NCI-H2081 treated with DMSO at 0.1 percent for 48 hours (cell line): ENCODE measurements around the gene ZNF619.
A peak's percentile ranks its signal among the peaks of the same experiment; 100 is the strongest.
"Not testable (repeated sequence)": the region's sequence is repeated elsewhere in the genome, so short reads cannot be mapped to it uniquely, and the experiment has no call there.

Source experiments
- DNase-seq: peaks from one replicate; lab custom pipeline; 2025; lab: John Stamatoyannopoulos, UW

ZNF619 gene

DNA sequence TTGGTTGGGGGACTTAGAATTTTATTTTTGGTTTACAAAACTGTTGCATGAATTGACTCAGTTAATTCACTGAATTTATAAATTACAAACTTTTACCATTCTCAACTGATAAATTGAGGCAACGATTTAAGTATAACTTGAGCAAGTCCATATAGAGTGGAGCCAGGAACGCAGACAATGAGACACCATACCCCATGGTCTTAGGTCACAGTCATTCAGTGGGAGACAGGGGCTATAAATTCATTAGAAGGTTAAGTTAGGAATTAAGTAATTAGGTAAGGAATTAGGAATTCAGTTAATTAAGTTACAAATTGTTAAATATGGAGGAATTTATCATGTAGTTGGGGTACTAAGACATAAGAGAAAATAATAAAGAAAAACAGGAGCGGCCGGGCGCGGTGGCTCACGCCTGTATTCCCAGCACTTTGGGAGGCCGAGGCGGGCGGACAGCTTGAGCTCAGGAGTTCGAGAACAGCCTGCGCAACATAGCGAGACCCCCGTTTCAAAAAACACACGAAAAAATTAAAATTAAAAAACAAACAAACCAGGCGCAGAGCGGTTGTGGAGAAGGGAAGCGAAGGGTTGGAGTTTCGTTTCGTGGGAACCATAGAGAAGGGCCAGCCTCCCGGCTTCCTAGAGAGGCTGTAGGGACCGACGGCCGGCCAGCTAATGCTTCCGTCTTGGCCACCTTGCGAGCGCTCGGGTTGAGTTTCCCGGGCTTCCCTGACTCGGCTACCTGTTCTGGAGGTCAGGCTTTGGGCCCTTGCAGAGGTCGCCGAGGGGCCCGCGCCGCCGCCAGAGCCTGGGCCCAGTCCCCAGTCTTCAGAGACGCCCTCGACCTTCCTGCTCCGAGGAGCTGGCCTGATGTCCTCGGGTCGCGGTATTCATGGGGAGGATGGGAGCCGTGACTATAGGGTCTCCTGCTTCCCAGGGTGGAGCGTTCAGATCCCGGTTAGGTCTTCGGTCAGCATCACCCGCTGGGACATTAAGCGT, at the start of gene ZNF619:
ZNF619 (plus strand) TSS at position 645 of the 993 bp plus-strand sequence. CDS start 858 bp downstream, outside the sequence.
- no peak for DNase-seq

DNA sequence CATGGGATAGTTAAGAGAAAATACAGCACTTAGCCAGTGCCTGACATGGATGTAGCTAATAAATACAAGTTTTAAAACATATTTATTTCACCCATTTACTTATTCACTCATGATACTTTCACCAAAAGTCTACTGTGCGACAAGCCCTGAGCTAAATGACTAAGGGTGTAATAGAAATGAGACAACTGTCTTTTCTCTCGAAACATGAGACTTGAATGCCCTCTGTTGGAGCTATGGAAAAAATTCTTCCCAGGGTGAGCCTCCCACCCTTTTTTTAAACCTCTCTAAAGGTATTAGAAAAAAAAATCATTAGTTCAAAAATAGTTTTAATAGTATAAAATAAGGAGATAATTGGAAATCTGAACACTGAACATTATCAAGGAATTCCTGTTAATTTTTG, 44.1 kb upstream of the ZNF619 start:
- no peak for DNase-seq

DNA sequence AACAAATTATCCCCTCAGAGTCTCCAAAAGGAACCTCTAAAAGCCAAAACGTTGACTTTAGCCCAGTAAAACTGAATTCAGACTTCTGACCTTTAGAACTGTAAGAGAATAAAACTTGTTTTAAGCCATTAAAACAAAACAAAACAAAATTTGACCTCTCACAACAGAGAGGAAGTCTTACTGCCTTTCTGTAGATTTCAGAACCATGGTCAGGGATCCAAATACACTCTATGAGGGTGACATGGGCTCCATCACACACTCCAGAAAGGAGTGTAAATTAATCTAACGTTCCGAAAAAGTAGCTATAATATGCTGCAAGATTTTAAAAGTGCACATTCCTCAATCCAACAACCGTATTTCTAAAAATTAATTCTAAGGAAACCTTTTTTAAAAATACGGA, 39.0 kb upstream of the ZNF619 start:
- DNase-seq: no peak

DNA sequence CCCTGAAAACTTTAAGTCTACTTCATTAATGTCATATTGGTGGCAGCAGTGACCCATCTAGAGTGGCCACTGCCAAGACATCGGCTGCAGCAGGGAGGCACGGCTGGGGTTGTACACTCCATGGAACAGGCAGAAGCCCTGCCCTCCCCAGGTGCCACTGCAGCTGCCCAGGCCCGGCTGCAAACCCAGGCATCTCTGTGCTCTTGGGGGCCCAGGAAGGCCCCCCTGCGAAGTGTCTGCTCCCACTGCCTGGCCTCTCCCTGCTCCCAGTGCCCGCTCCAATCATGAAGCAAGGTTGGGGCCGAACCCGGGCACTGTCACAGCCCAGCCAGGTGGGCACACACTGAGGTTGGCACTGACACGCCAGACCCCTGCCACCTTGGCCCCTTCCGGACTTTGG, 31.9 kb upstream of the ZNF619 start:
- DNase-seq: no peak

DNA sequence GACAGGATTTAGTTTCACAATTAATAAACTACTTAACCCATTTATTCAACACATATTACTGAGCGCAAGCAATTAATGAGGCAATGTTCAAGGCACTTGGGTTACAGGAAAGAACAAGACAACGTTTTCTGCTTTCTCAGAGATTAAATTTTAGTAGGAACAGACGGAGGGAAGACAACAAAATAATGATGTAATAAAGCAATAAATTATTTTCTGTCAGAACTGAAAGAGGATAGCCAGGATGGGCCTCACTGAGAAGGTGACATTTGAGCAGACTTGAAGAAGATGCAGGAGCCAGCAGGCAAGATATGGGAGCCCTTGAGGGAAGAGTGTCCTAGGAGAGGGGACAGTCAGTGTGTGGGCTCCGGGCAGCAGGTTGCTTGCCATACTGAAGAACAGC, 31.0 kb upstream of the ZNF619 start:
- DNase-seq: no peak

DNA sequence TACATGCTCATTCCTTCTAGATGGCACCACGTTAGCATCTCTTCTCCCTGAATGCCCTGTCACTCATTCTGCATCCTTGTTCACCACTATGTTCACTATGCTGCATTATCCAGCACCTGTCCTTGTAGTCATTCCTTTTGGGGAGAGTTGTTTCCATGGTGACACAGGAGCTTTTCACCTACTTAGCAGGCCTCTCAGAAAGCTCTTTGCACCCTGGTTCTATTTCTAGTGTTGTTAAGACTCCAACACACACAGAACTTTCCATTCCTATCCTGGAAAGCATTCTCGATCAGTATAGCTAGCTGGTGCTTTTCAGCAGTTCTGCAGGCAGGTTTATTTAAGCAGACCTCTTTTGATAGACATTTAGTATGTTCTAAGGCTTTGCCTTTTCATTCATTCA, 26.5 kb upstream of the ZNF619 start:
- no peak for DNase-seq

DNA sequence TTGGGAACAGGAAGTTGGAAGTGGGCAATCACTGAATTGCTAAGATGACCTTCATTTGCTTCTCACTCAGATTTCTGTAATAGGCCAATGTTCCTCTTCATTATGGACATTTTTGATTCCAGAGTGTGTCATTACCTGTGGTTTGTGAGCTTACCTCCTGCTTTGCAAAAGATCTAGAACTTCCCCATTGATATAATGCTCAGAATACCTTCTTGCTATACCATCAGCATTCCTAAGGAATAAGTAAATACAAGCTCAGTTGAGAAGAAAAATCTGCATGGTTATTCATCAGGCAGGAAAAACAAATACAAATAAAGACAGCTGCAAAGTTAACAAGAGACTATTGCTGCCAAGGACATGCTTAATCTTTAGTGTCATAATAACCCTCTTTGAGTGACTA, 25.4 kb upstream of the ZNF619 start:
- no peak for DNase-seq

DNA sequence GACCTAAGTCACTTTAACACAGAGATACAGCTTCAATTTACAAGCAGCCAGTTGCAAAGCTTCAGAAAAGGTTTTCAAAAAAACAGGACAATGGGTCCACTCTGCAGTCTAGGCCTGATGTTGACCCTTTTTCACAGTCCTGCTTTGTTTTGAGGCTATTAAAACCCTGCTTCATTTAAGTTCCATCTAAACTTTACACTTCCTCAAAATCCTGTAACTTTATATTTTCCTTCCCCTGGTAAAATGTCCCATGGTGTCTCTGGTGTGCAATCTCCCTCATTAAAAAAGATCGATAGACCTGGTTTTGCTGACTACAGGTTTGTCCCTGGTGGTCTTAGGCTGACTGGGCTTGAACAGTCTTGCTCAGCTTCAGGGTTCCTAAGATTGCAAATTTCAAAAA, 24.9 kb upstream of the ZNF619 start:
- DNase-seq: no peak

DNA sequence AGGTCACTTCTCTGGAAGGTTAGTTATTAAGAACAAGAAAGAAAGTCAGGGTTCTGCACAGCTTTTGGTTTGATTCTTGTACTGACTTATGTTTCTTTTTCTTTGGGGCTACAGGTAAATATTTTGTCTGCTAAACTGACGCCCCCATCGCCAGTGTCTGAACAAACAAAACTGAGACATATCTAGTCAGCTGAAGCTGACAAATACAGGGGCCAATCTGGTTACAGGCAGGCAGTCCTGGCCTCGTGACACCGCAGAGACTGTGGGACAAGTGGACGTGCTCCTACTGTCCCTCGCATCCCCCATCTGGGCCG, 24.4 kb upstream of the ZNF619 start:
- no peak for DNase-seq

DNA sequence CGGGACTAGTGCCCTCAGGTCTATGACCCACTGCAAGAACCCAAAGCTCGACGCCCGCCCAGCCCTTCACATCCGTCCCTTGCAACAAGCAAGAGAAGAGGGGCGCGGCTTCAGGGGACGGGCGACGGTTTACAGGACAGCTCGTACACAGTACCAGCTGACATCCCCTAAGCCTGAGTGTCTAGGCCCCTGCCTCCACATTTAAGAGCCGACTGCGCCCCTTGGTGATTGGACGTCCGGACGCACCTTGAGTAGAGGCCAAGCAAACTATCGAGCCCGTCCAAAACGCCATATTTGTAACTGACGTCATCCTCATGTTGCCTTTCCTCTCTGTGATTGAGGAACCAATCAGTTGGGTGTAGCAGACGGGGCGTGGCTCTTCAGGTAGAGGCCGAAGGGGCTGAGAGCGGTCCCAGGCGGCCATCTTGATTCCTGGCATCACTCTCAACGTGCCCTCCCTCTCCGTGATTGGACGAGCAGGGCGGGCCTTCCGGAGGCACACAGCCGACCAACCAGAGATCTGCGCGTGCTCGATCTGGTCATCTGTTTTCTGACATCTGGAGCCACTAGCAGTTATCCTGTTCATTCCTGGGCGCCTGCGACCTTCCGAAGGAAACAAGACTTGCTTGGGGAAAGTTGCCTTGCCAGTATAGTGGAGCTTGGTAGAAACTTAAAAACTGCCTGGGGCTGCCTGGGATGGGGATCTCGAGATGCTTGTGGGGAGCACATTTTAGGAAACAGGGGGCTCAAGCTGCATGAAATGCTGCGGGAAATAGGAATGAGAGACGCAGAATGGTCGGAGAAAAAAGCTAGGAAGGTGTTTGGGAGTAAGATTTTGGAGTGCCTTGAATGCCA, 23.8 kb upstream of the ZNF619 start:
- peak; percentile 57 for DNase-seq

DNA sequence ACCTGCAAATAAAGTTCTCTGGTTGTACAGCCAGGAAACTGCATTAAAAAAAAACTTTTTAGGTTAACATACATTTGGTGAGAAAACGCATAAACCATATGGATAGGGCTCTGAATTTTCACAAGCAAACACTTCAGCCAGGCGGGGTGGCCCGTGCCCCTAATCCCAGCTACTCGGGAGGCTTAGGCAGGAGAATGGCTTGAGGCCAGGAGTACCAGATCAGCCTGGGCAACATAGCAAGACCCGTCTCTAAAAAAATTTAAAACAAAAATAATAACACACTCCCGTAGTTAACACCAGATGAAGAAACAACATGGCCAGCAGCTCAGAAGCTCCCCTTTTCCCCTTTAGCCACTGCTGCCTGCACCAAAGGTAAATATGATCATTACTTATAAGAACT, 23.0 kb upstream of the ZNF619 start:
- no peak for DNase-seq

DNA sequence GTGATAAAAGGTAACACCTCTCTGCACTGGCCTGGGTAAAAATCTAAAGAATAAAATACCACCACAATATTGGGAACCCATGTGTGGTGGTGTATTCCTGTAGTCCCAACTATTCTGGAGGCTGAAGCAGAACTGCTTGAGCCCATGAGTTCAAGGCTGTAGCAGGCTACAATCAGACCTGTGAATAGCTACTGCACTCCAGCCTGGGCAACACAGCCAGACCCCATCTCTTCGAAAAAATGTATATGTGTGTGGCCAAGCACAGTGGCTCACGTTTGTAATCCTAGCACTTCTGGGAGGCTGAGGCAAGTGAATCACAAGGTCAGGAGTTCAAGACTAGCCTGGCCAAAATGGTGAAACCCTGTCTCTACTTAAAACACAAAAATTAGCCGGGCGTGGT, 21.6 kb upstream of the ZNF619 start:
- DNase-seq: no peak

DNA sequence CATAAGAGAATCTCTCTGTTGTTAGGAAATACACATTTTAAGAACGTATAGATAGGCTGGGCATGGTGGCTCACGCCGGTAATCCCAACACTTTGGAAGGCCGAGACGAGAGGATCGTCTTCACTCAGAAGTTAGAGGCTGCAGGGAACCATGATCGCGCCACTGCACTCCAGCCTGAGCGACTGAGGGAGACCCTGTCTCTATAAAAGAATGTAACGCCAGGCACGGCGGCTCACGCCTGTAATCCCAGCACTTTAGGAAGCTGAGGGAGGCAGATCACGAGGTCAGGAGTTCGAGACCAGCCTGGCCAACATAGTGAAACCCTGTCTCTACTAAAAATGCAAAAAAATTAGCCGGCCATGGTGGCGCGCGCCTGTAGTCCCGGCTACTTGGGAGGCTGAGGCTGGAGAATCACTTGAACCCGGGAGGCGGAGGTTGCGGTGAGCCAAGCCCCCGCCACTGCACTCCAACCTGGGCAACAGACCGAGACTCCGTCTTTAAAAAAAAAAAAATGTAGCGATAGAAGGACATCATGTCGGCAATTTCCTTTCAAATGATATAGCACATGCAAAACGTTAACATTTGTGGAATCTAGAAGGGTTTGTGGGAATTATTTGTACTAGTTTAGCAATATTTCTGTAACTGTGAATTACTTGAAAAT, 20.5 kb upstream of the ZNF619 start:
- no peak for DNase-seq

DNA sequence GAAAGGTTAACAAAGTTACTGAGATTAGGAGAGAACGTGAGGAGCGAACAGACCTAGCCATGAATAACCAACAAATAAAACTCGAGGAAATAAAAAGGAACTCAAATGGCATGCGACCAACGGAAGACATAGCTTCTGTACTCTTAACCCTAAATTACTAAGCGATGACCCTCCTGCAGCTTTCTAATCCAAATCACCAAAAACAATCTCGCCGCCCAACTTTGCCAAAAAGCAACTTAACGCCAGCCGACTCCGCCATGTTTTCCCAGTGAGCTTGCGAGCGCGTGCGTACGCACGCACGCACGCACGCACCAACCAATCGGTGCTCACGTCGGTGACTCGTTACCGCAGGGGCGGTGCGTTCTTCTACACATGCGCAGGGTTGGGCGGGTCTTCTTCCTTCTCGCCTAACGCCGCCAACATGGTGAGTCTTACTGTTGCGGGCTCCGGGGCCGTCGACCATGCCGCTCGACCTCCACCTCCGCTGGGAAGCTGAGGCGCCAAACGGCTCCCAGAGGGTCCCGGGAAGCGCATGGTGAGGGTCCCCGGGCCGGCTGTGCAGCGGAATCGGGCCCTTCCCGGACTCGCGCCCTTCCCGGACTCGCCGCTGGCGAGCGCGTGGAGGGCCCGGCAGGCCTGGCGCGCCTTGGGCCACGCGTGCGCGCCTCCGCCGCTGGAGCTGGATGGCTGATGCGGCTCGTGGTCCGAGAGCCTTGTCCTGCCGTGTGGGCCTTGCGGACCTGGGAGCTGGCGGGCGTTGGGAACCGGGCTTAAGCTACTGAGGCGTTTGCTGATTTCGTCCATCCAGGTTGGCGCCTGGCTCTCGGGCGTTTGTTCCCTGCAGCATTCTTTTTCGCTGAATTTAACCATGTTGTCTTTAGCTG, 19.7 kb upstream of the ZNF619 start, which contains the start of gene RPL14:
RPL14 (plus strand) TSS at position 400 of the 884 bp plus-strand sequence; CDS start at position 533, 133 bp downstream.
- DNase-seq: no peak

DNA sequence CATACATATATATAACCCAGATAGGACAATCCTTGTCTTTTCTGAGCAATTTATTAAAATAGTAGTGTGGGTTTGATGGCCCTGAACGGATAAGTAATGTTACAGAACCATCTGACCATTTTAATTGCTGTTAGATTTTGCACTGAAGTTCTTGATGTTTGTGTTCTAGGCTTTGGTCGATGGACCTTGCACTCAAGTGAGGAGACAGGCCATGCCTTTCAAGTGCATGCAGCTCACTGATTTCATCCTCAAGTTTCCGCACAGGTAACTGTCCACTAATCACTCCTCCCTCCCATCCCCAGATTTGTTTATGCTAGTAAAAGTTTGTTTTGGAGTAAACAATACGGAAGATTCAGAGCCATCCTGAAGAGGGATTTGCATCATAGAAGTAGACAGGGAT, 18.4 kb upstream of the ZNF619 start:
- no peak for DNase-seq

DNA sequence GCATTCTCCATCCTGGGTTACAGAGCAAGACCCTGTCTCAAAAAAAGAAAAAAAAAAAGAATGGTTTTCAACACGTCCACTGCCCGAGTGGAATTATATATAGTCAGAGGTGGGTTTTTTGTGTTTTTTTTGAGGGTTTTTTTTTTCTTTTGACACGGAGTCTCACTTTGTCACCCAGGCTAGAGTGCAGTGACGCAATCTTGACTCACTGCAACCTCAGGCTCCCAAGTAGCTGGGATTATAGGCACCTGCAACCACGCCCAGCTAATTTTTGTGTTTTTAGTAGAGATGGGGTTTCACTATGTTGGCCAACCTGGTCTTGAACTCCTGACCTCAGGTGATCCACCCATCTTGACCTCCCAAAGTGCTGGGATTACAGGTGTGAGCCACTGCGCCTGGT, 16.4 kb upstream of the ZNF619 start:
- not testable (repeated sequence) for DNase-seq

DNA sequence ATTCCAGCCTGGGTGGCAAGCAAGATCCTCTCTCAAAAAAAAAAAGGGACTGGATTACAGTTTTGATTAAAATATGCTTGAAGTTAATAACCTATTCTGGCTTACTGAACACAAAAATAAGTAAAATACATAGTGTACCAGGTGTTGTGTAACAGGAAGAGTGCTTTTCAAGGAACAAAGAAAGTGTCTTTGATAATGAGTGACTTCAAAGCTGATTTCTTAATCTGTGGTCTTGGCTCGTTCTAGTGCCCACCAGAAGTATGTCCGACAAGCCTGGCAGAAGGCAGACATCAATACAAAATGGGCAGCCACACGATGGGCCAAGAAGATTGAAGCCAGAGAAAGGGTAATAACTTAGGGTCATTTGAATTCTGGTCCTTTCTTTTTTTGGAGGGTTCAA, 15.8 kb upstream of the ZNF619 start:
- DNase-seq: no peak

DNA sequence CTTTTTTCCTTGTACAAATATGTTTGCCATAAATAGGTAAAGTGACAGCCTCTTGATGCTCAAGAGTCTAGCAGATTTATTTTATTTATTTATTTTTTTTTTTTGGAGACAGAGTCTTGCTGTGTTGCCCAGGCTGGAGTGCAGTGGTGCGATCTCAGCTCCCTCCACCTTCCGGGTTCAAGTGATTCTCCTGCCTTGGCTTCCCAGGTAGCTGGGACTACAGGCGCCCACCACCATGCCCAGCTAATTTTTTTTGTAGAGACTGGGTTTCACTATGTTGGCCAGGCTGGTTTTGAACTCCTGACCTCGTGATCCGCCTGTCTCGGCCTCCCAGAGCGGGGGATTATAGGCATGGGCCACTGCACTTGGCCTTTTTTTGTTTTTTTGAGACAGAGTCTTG, 14.1 kb upstream of the ZNF619 start:
- DNase-seq: not testable (repeated sequence)

DNA sequence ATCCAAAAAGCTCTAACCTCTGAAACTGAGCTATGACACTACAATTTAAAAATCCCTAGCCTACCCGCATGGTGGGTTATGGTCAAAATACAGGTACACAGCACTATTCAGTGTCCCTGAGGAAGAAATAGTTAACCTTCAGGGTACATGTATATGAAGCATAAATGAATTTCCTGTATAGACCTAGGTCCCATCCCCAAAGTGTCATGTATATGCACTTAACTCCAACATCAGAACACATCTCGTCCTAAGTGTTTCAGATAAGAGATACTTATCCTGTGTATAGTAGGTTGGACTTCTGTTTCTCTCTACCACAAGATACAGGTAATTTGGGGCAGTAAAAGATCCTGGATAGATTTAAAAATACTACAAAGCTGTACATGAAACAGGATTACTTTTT, 13.3 kb upstream of the ZNF619 start:
- DNase-seq: no peak

DNA sequence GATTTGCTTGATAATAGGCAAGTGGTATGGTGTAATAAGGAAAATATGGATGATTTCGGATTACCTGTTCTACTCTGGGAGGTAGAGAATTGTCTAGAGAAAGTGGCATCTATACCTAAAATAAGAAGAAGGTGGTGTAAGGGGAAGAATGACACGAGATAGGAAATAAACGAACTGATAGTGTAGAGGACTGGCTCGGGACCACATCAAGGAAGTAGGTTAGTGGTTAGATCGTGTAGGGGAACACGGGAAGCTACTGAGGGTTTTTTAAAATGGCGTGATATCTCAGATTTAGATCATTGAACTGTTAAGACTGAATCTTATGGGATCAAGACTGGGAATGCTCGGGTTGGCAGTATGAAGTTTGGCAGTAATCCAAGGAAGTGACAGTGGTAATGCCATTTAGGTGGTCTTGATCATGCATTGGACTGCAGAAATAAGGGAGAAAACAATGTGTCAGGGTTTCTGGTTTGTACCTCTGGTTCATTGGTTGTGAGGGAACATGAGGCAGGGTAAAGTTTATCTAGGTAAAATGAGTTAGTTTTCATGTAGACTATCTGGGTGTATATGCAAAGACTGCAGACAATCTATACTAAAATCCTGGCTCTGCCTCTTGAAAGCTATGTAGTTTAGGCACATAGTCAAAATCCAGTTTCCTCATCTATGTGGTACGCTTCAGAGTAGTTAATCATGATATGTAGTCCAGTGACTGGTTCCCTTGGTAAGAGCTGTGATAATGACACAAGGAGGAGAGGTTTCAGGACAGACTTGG, 12.4 kb upstream of the ZNF619 start:
- DNase-seq: no peak

DNA sequence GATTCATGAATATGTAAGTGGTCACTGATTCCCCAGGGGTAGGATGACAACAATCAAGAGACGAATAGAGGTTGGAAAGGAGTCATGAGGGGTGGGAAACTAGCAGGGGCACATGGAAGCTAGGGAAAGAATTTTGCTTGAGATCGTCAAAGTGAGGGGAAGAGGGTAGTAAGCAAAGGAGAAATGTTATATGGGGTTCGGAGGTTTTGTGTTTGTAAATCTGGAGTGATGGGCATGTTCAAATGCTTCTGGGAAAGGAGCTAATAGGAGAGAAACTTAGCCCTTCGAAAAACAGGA, 11.9 kb upstream of the ZNF619 start:
- DNase-seq: no peak
